Kidney (tissue), 14 donors: ENCODE measurements around the gene MYH10. TPM values are rescaled to one million over a fixed set of nuclear protein-coding genes. Genes with fewer than 3 reads are reported as not detected.

Experiments used
- DNase-seq, 5 donors: peaks; one replicate each; pipeline ENCODE4 v3.0.0-alpha.2; 2013 to 2020
- FAIRE-seq: peaks from 2 replicates; lab custom pipeline; 2012; peaks lifted over from hg19 to GRCh38; lab: Jason Lieb, UNC
- H3K27ac ChIP-seq, 2 donors: one replicate each; pipeline ENCODE4 v1.7.0; 2013; ENCODE audit warnings: low read depth in 2 of 2, low read length in 2 of 2, inconsistent platforms in 1 of 2
- H3K27me3 ChIP-seq: one replicate; pipeline ENCODE4 v1.7.1; 2013; ENCODE audit warnings: low read length, inconsistent platforms; ENCODE audit not compliant: control insufficient read depth, insufficient read depth
- H3K36me3 ChIP-seq, 3 donors: one replicate each; pipeline versions ENCODE4 v1.7.0 to v1.7.1; 2013; ENCODE audit warnings: low read length in 3 of 3, control low read depth in 1 of 3, inconsistent platforms in 1 of 3; ENCODE audit not compliant: insufficient read depth in 3 of 3, control insufficient read depth in 2 of 3
- H3K4me1 ChIP-seq, 3 donors: one replicate each; pipeline versions ENCODE4 v1.7.0 to v1.7.1; 2013; ENCODE audit warnings: low read length in 3 of 3, inconsistent platforms in 1 of 3, low read depth in 1 of 3; ENCODE audit not compliant: control insufficient read depth in 2 of 3, insufficient read depth in 2 of 3
- H3K4me3 ChIP-seq, 3 donors: one replicate each; pipeline versions ENCODE4 v1.7.0 to v1.8.1; 2013; ENCODE audit warnings: low read length in 3 of 3, control low read depth in 1 of 3, inconsistent platforms in 1 of 3
- H3K9ac ChIP-seq, 3 donors: one replicate each; pipeline versions ENCODE4 v1.7.0 to v1.7.1; 2013; ENCODE audit warnings: low read length in 3 of 3, control low read depth in 1 of 3, inconsistent platforms in 1 of 3
- H3K9me3 ChIP-seq, 3 donors: one replicate each; pipeline versions ENCODE4 v1.7.0 to v1.7.1; 2013; ENCODE audit warnings: low read length in 3 of 3, control low read depth in 1 of 3, inconsistent platforms in 1 of 3; ENCODE audit not compliant: control insufficient read depth in 2 of 3, insufficient read depth in 1 of 3
- CTCF ChIP-seq: IDR thresholded peaks from 3 replicates; pipeline ENCODE4 v1.5.1; 2012; ENCODE audit warnings: mild to moderate bottlenecking, moderate library complexity, borderline replicate concordance; ENCODE audit not compliant: insufficient read depth; ENCODE audit errors: extremely low read depth
- intact Hi-C: fragments of 100-400 bp; cut with DNase I; formaldehyde crosslinking; loops from one replicate; pipeline ENCODE4 v1.11.1; 2022
- polyA plus RNA-seq: library from polyadenylated mRNA; stranded (reverse); fragments of 350-450 nt; fragmentation: Illumina TruSeq; extraction: RNeasy Lipid Tissue Mini Kit (QIAGEN cat#74804); gene quantifications from one replicate; pipeline ENCODE4 v1.2.3, GENCODE V29; 2014; ENCODE audit warnings: low read depth, low replicate concordance; ENCODE audit not compliant: insufficient read depth
- total RNA-seq: library from RNA; stranded (reverse); fragmentation: NEBNext Ultra II Directional; extraction: Animal tissue kit (Norgen Biotek cat#: 25700); gene quantifications from one replicate; pipeline ENCODE4 v1.2.1, GENCODE V29; 2021
- donor health status: control.
- donor health status: control.
- donor health status: control.
- donor health status: control.
- donor health status: control.
- donor health status: DM: yes; HTN: yes; CAD: no.
- donor health status: Normal renal cell carcinoma (clear cell type).

MYH10 gene
- total and polyA plus RNA-seq, 2 donors from 2014 or later, result 23.6 to 104 TPM

- Histone ChIP-seq H3K9ac (peak overlapping the region; percentile 64 to 83 (median 69)), H3K36me3 (no peaks in the 10 kb centered on the region), H3K4me3 (peak overlapping the region; percentile 82 to 92 (median 86)), H3K4me1 (peaks cover 3 to 13% (median 9%) of the 10 kb centered on the region in 3 donors), H3K27ac (peak overlapping the region; percentile 94), H3K27me3 (no peaks in the 10 kb centered on the region), H3K9me3 (no peaks in the 10 kb centered on the region)
- DNase-seq (peak; percentile 99 to 100 (median 100)), FAIRE-seq (peak; percentile 74)
- intact Hi-C loops, result no loop called here
- TF ChIP-seq CTCF, result no peak
These were observed 453 bp upstream of the MYH10 start for GRCh38 chr17:8630802-8631553.

GRCh38 chr17:8629371-8630226, 926 bp downstream of the MYH10 start:
- no peak for TF ChIP-seq CTCF
- no peaks in the 10 kb centered on the region for H3K9me3 ChIP-seq
- intact Hi-C loops, result no loop called here
- peaks cover 3 to 13% (median 9%) of the 10 kb centered on the region in 3 donors for H3K4me1 ChIP-seq
- peak; percentile 57 to 88 (median 70) for DNase-seq
- peak overlapping the region; percentile 80 to 92 (median 86) for H3K4me3 ChIP-seq
- peak overlapping the region; percentile 86 to 94 for H3K27ac ChIP-seq
- H3K36me3 ChIP-seq, result no peaks in the 10 kb centered on the region
- no peaks in the 10 kb centered on the region for H3K27me3 ChIP-seq
- FAIRE-seq, result no peak
- peak overlapping the region; percentile 2 to 78 (median 60) for H3K9ac ChIP-seq

- peak overlapping the region in 1 of 2 donors; percentile 32 for H3K27ac ChIP-seq
- intact Hi-C loops, result no loop called here
- DNase-seq, result peak in 2 of 5 donors; percentile 50 to 58
- no peaks in the 10 kb centered on the region for H3K27me3 ChIP-seq
- no peaks in the 10 kb centered on the region for H3K36me3 ChIP-seq
- no peak for FAIRE-seq
- H3K4me1 ChIP-seq, result peaks cover 5 to 12% (median 9%) of the 10 kb centered on the region in 3 donors
- peak overlapping the region in 2 of 3 donors; percentile 2 to 46 for H3K9ac ChIP-seq
- H3K9me3 ChIP-seq, result no peaks in the 10 kb centered on the region
- H3K4me3 ChIP-seq, result peak overlapping the region; percentile 52 to 80 (median 53)
- TF ChIP-seq CTCF, result no peak
These were observed 1.8 kb downstream of the MYH10 start for GRCh38 chr17:8628609-8629169.
